Measurements from ENCODE around the gene NREP. TPM values are rescaled to one million over a fixed set of nuclear protein-coding genes. Genes with fewer than 3 reads are reported as not detected.
A peak's percentile ranks its signal among the peaks of the same experiment; 100 is the strongest.

NREP gene
- total RNA-seq, 4 donors from 2014 or later: 6.0 to 42.0 (median 10.2) TPM

DNA sequence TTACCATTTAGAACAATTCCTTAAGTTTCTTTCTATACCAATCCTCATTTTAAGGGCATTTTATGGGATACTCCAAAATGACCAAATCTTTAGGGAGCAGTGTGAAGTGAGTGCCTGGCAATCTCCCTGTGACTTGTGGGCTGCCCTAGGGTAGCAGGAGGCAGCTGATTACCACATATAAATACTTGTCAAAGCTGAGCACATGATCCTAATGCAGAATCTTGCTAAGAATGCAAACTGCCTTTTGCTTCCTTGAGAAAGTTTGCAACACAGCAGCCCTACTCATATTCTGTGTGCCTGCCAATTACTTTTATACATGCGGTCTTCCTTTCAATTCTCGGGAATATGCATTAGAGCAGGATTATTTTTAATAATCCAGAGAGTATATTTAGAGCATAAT, 18.2 kb upstream of the NREP start:
- in situ Hi-C loops (cut with MboI; ENCODE audit: low pct_ligation_motif_present in 1 of 4, low pct_unique_long_range_greater_than_20kb in 1 of 4, low sequenced_read_pairs in 3 of 4) (loop anchor here in 2 of 4 donors (25.0 kb wide), 1 partner anchor 362 kb away; no protein-coding TSS in a partner anchor), intact Hi-C loops (cut with DNase I; ENCODE audit: low total_unique reads) (no loop called here)
- no peaks in the 10 kb centered on the region for H3K9me3 ChIP-seq
- H3K27me3 ChIP-seq: no peaks in the 10 kb centered on the region
- H3K4me3 ChIP-seq: no peak overlapping the region
- TF ChIP-seq CTCF (IDR thresholded peaks at IDR 0.05): no peak
- TF ChIP-seq EP300 (IDR thresholded peaks at IDR 0.05; ENCODE audit: low read depth): no peak
- TF ChIP-seq POLR2AphosphoS5 (IDR thresholded peaks at IDR 0.05): no peak
- no peak for TF ChIP-seq POLR2A (IDR thresholded peaks at IDR 0.05)
- 66 to 82% methylated on average over 2 of the region's 2 CpGs for WGBS, 2 donors (ENCODE audit: low coverage in 1 of 2)
- H3K4me1 ChIP-seq: peaks cover 0 to 24% (median 8%) of the 10 kb centered on the region in 4 donors
- no peak overlapping the region for H3K27ac ChIP-seq
- DNase-seq: no peak
- H3K36me3 ChIP-seq: no peaks in the 10 kb centered on the region

DNA sequence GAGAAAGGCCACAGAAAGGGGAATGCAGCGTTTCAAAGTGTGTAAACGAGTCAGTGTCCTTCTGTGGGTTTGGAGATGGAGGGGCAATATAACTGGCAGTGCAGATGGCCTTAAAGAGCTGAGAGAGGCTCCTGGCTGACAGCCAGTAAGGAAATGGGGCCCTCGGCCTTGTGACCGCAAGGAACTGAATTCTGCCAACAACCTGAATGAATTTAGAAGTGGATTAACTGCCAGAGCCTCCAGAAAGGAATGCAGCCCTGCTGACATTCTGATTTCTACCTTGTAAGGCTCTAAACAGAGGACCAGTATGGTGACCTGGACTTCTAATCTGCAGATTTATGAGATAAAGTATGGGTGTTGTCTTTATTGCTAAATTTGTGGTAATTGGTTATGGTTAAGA, 17.5 kb upstream of the NREP start:
- in situ Hi-C loops (cut with MboI; ENCODE audit: low pct_ligation_motif_present in 1 of 4, low pct_unique_long_range_greater_than_20kb in 1 of 4, low sequenced_read_pairs in 3 of 4): no loop called here
- Histone ChIP-seq H3K27me3 (no peaks in the 10 kb centered on the region), H3K9me3 (no peaks in the 10 kb centered on the region), H3K4me3 (no peak overlapping the region), H3K27ac (peak overlapping the region in 3 of 4 donors; percentile 35 to 41 (median 36)), H3K36me3 (no peaks in the 10 kb centered on the region), H3K4me1 (peaks cover 0 to 23% (median 8%) of the 10 kb centered on the region in 4 donors)
- intact Hi-C loops (cut with DNase I; ENCODE audit: low total_unique reads): no loop called here
- TF ChIP-seq CTCF (IDR thresholded peaks at IDR 0.05) (no peak), EP300 (IDR thresholded peaks at IDR 0.05; ENCODE audit: low read depth) (no peak), POLR2A (IDR thresholded peaks at IDR 0.05) (no peak), POLR2AphosphoS5 (IDR thresholded peaks at IDR 0.05) (no peak)
- peak; percentile 64 for DNase-seq
- WGBS, 2 donors (ENCODE audit: low coverage in 1 of 2): 10% methylated on average over 4 of the region's 4 CpGs; no CpG with 5 or more reads in 1 of the 2 donors

GRCh38 chr5:111772456-111773122, 15.6 kb upstream of the NREP start:
- in situ Hi-C loops (cut with MboI; ENCODE audit: low pct_ligation_motif_present in 1 of 4, low pct_unique_long_range_greater_than_20kb in 1 of 4, low sequenced_read_pairs in 3 of 4) (no loop called here), intact Hi-C loops (cut with DNase I; ENCODE audit: low total_unique reads) (no loop called here)
- no peaks in the 10 kb centered on the region for H3K27me3 ChIP-seq
- H3K9me3 ChIP-seq: no peaks in the 10 kb centered on the region
- WGBS, 2 donors (ENCODE audit: low coverage in 1 of 2): 70 to 80% methylated on average over 5 to 6 of the region's 6 CpGs
- no peak for DNase-seq
- H3K27ac ChIP-seq: no peak overlapping the region
- H3K4me3 ChIP-seq: no peak overlapping the region
- TF ChIP-seq EP300 (IDR thresholded peaks at IDR 0.05; ENCODE audit: low read depth) (no peak), CTCF (IDR thresholded peaks at IDR 0.05) (no peak)
- H3K36me3 ChIP-seq: no peaks in the 10 kb centered on the region
- H3K4me1 ChIP-seq: peaks cover 0 to 19% (median 8%) of the 10 kb centered on the region in 4 donors

- WGBS, 2 donors (ENCODE audit: low coverage in 1 of 2): 82 to 83% methylated on average over 3 to 4 of the region's 4 CpGs
- no peak overlapping the region for H3K4me3 ChIP-seq
- no peak for TF ChIP-seq CTCF (IDR thresholded peaks at IDR 0.05)
- no peak for TF ChIP-seq EP300 (IDR thresholded peaks at IDR 0.05; ENCODE audit: low read depth)
- no peak for TF ChIP-seq POLR2A (IDR thresholded peaks at IDR 0.05)
- no peak for TF ChIP-seq POLR2AphosphoS5 (IDR thresholded peaks at IDR 0.05)
- no peaks in the 10 kb centered on the region for H3K36me3 ChIP-seq
- no peaks in the 10 kb centered on the region for H3K27me3 ChIP-seq
- intact Hi-C loops (cut with DNase I; ENCODE audit: low total_unique reads): loop anchor here (10.0 kb wide), 1 partner anchor 375 kb away; no protein-coding TSS in a partner anchor
- no peak overlapping the region for H3K27ac ChIP-seq
- no peaks in the 10 kb centered on the region for H3K9me3 ChIP-seq
- in situ Hi-C loops (cut with MboI; ENCODE audit: low pct_ligation_motif_present in 1 of 4, low pct_unique_long_range_greater_than_20kb in 1 of 4, low sequenced_read_pairs in 3 of 4): no loop called here
- DNase-seq: no peak
- H3K4me1 ChIP-seq: peaks cover 0 to 9% (median 6%) of the 10 kb centered on the region in 4 donors
These were observed 12.5 kb upstream of the NREP start for GRCh38 chr5:111769541-111769940.
